ENCODE data around the gene MYPN.

DNA sequence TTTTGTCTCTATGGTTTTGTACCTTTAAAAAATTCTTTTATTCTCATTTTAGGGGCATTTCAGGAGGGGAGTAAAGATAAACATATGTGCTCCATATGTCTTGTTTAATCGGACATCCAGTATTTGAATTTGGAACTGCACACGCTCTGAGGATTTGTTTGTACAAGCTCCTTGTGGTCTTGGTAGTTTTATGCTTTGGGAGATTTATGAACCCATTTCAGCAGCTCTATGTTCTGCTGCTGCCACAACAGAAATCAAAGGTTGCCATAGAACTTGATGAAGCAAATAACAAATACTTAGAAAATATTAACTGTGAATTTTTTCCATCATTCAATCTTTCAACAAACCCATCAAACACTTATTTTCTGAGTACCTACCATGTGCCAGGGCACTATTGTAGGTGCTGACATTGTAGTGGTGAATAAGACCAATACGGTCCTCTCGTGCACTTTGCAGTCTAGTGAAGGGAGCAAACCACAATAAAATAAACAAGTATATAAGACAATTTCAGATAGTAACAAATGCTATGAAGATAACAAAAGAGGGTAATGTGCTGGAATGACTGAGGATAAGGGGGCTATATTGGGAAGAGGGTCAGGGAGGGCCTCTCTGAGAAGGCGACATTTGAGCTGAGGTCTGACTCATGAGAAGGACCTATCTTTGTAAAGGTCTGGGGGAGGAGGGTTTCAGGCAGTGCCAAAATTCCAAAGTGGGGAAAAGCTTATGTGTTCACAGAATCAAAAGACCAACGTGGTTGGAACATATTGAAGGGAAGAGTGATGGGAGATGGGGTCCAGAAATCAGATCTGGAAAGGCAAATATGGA is 30.4 kb downstream of the MYPN start:
- TF ChIP-seq, protein P1, sequence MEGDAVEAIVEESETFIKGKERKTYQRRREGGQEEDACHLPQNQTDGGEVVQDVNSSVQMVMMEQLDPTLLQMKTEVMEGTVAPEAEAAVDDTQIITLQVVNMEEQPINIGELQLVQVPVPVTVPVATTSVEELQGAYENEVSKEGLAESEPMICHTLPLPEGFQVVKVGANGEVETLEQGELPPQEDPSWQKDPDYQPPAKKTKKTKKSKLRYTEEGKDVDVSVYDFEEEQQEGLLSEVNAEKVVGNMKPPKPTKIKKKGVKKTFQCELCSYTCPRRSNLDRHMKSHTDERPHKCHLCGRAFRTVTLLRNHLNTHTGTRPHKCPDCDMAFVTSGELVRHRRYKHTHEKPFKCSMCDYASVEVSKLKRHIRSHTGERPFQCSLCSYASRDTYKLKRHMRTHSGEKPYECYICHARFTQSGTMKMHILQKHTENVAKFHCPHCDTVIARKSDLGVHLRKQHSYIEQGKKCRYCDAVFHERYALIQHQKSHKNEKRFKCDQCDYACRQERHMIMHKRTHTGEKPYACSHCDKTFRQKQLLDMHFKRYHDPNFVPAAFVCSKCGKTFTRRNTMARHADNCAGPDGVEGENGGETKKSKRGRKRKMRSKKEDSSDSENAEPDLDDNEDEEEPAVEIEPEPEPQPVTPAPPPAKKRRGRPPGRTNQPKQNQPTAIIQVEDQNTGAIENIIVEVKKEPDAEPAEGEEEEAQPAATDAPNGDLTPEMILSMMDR (IDR thresholded peaks at IDR 0.05) = no peak
- TF ChIP-seq POLR2AphosphoS5 (IDR thresholded peaks at IDR 0.05) (no peak), POLR2A (IDR thresholded peaks at IDR 0.05) (no peak)
